Activated CD4-positive, alpha-beta T cell treated with anti-CD3 and anti-CD28 coated beads, Interleukin-2, amount 50 U/mL, for 16 hours (primary cell): Measurements from ENCODE around the gene NEK1.

Experiments
- DNase-seq: peaks from one replicate; pipeline ENCODE4 v3.0.0-alpha.2; 2020

Gene NEK1

GRCh38 chr4:169361756-169362155, 250.6 kb downstream of the NEK1 start:
- no peak for DNase-seq

DNA sequence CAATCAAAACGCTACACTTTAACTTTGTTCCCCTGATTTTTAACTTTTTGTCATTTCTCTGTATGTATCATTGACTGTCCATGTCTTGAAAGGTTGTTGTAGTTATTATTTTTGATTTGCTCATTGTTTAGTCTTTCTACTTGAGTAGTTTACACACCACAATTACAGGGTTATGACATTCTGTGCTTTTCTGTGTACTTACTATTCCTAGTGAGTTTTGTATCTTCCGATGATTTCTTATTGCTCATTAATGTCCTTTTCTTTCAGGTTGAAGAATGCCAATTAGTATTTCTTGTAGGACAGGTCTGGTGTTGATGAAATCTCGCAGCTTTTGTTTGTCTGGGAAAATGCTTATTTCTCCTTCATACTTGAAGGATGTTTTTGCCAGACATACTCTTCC, 252.4 kb downstream of the NEK1 start:
- no peak for DNase-seq

DNA sequence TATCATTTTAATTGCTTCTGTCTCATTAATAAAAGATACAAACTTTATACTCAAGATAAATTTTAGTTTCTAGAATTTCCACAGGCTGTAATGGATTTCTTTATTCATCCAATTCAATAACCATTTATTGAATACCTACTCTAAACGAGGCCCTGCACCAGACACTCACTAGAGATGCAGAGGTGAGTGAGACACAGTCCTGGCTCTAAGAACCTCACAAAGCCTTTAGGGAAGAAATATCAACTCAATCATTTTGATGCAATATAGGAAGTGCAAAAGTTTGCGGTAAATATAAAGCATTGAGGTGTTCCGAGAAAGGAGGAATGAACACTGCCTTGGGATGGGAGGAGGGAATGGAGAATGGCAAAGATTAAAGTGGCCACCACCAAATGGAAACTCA, 260.0 kb downstream of the NEK1 start:
- DNase-seq: no peak

DNA sequence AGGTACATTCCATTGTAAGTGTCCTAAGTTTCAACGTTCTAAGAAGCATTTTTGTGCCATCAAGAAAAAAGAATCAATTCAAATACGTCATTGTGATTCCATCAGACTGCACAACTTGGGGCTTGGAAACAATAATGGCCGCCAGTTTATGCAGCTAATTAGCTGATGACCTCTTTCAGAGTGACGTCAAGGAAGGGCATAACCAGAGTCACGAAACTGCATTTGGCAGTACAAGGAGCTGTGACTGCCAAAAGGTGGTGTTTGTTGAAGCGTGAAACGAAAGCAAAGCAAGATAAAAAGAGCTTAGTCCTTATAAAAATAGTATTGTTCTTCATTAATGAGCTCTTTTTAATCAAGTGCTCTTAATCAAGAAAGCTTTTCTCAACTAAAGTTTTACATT, 260.5 kb downstream of the NEK1 start:
- DNase-seq: no peak

DNA sequence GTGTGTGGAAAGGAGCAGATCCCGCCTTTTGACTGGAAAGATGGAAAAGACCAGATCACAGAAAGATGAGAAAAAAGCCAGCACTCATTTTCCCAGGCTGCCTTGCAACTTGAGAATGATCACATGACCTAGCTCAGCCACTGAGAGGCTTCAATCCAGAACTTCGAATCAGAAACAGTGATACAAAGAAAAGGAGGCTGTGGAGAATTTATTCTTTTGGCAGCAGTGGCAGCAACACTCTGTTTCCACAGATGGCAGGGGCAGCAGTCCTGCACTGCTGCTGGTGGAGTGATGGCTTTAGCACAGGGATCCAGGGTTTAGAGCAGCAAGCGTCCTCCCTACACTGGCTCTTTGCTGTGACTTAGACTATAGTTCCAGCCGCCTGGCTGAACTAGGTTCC, 263.8 kb downstream of the NEK1 start:
- DNase-seq: no peak

GRCh38 chr4:169346840-169347239, 265.5 kb downstream of the NEK1 start:
- DNase-seq: no peak

DNA sequence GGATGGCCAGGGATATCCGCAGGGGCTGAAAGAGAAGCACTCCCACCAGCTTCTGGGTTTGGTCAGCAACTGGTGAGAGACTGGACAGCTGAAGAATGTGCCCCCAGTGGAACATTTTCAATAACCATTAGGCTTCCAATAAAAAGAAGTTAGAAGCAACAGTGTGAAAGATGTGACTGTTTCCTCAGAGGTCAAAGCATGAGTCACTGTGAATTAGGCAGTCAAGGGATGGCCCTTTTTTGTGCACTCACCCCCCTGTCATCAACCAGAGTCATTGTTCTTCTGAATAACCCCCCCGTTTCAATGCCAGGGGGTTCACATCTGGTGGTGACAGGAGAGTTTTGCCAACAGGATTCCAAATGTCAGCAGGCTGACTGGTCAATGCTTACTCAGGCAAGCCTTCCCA, 267.1 kb downstream of the NEK1 start:
- no peak for DNase-seq
